KMS-11 (cell line): ENCODE measurements around the gene LENEP.

Source experiments
- H2AFZ ChIP-seq: fragments of 200-600 bp; sonication (generic); 2 replicates; pipeline ENCODE4 v1.6.1; 2016; ENCODE audit warnings: antibody characterized with exemption, mixed run types, low read depth
- H3K27ac ChIP-seq: fragments of 200-600 bp; sonication (generic); 2 replicates; pipeline ENCODE4 v1.6.1; 2016; ENCODE audit warnings: mild to moderate bottlenecking, mixed run types
- H3K27me3 ChIP-seq: fragments of 200-600 bp; sonication (generic); 2 replicates; pipeline ENCODE4 v1.6.1; 2017; ENCODE audit warnings: mild to moderate bottlenecking, low read depth, mixed run types, moderate library complexity; ENCODE audit not compliant: insufficient read depth
- H3K36me3 ChIP-seq: fragments of 200-600 bp; sonication (generic); 2 replicates; pipeline ENCODE4 v1.6.1; 2017; ENCODE audit warnings: mild to moderate bottlenecking, mixed run types; ENCODE audit not compliant: insufficient read depth
- H3K4me1 ChIP-seq: fragments of 200-600 bp; sonication (generic); 2 replicates; pipeline ENCODE4 v1.6.1; 2016; ENCODE audit warnings: mild to moderate bottlenecking, low read depth, mixed run types; ENCODE audit not compliant: poor library complexity, severe bottlenecking
- H3K4me2 ChIP-seq: fragments of 200-600 bp; sonication (generic); 2 replicates; pipeline ENCODE4 v1.7.0; 2016; ENCODE audit warnings: mild to moderate bottlenecking, mixed run types
- H3K4me3 ChIP-seq: fragments of 200-600 bp; sonication (generic); IDR thresholded peaks from 2 replicates; pipeline ENCODE4 v1.6.1; 2017; ENCODE audit warnings: low read depth, low read length, mixed read lengths; ENCODE audit not compliant: insufficient read depth
- H3K79me2 ChIP-seq: fragments of 200-600 bp; sonication (generic); 2 replicates; pipeline ENCODE4 v1.6.1; 2016; ENCODE audit warnings: low read depth, mixed run types; ENCODE audit not compliant: insufficient read depth
- H3K9ac ChIP-seq: fragments of 200-600 bp; sonication (generic); 2 replicates; pipeline ENCODE4 v1.6.1; 2016; ENCODE audit warnings: mild to moderate bottlenecking, mixed run types
- H4K20me1 ChIP-seq: fragments of 200-600 bp; sonication (generic); 2 replicates; pipeline ENCODE4 v1.6.1; 2016; ENCODE audit warnings: mild to moderate bottlenecking, mixed run types; ENCODE audit not compliant: insufficient read depth
- CTCF ChIP-seq: fragments of 200-600 bp; sonication (generic); conservative IDR thresholded peaks from 2 replicates; pipeline ENCODE4 v1.6.1; 2017; ENCODE audit warnings: low read depth, mild to moderate bottlenecking, antibody characterized with exemption, low read length, moderate library complexity, mixed read lengths

LENEP gene

GRCh38 chr1:155006601-155007101 is 13.3 kb downstream of the LENEP start:
- H3K4me1 ChIP-seq: peaks cover 34% of the 10 kb centered on the region
- H3K4me3 ChIP-seq: peak overlapping the region; percentile 33
- no peak for TF ChIP-seq CTCF
- no peaks in the 10 kb centered on the region for H4K20me1 ChIP-seq
- H2AFZ ChIP-seq: no peak overlapping the region
- H3K27ac ChIP-seq: peak overlapping the region; percentile 23; the same call in 1 of the 2 replicates
- no peaks in the 10 kb centered on the region for H3K27me3 ChIP-seq
- peaks cover 60% of the 10 kb centered on the region for H3K79me2 ChIP-seq
- no peaks in the 10 kb centered on the region; the same call in 1 of the 2 replicates for H3K36me3 ChIP-seq
- H3K9ac ChIP-seq: no peak overlapping the region
- H3K4me2 ChIP-seq: no peak overlapping the region; the same call in 1 of the 2 replicates

- TF ChIP-seq CTCF: no peak
- H3K27me3 ChIP-seq: no peaks in the 10 kb centered on the region
- H3K4me1 ChIP-seq: peaks cover 34% of the 10 kb centered on the region
- H3K4me3 ChIP-seq: peak overlapping the region; percentile 33
- no peaks in the 10 kb centered on the region; the same call in 1 of the 2 replicates for H3K36me3 ChIP-seq
- no peak overlapping the region for H2AFZ ChIP-seq
- no peaks in the 10 kb centered on the region for H4K20me1 ChIP-seq
- no peak overlapping the region; the same call in 1 of the 2 replicates for H3K4me2 ChIP-seq
- H3K79me2 ChIP-seq: peaks cover 60% of the 10 kb centered on the region
- H3K9ac ChIP-seq: no peak overlapping the region
- H3K27ac ChIP-seq: no peak overlapping the region
These were observed 14.0 kb downstream of the LENEP start for GRCh38 chr1:155007251-155007828.

- H3K9ac ChIP-seq: no peak overlapping the region
- no peak overlapping the region for H3K27ac ChIP-seq
- peaks cover 53% of the 10 kb centered on the region for H3K79me2 ChIP-seq
- H3K4me1 ChIP-seq: peaks cover 34% of the 10 kb centered on the region
- H3K27me3 ChIP-seq: no peaks in the 10 kb centered on the region
- no peaks in the 10 kb centered on the region for H4K20me1 ChIP-seq
- no peak overlapping the region for H3K4me2 ChIP-seq
- no peak for TF ChIP-seq CTCF
- no peak overlapping the region for H2AFZ ChIP-seq
- no peak overlapping the region for H3K4me3 ChIP-seq
- H3K36me3 ChIP-seq: no peaks in the 10 kb centered on the region; the same call in 1 of the 2 replicates
These were observed 14.9 kb downstream of the LENEP start for GRCh38 chr1:155008015-155008941.

GRCh38 chr1:155009221-155009711 is 15.9 kb downstream of the LENEP start:
- Histone ChIP-seq H2AFZ (no peak overlapping the region), H3K27me3 (no peaks in the 10 kb centered on the region), H3K4me2 (no peak overlapping the region), H4K20me1 (no peaks in the 10 kb centered on the region), H3K4me1 (peaks cover 31% of the 10 kb centered on the region), H3K36me3 (no peaks in the 10 kb centered on the region; the same call in 1 of the 2 replicates), H3K4me3 (no peak overlapping the region), H3K9ac (no peak overlapping the region), H3K27ac (no peak overlapping the region), H3K79me2 (peaks cover 43% of the 10 kb centered on the region)
- no peak for TF ChIP-seq CTCF
